HG03442 (cell line): ENCODE data around the gene DOCK9.

ENCODE experiments used
- ATAC-seq: cut with Tn5 transposase; IDR thresholded peaks from one replicate; pipeline ENCODE4 v1.9.1; 2021; ENCODE audit warnings: mild to moderate bottlenecking, moderate library complexity; ENCODE audit not compliant: unreplicated experiment

Gene DOCK9, protein sequence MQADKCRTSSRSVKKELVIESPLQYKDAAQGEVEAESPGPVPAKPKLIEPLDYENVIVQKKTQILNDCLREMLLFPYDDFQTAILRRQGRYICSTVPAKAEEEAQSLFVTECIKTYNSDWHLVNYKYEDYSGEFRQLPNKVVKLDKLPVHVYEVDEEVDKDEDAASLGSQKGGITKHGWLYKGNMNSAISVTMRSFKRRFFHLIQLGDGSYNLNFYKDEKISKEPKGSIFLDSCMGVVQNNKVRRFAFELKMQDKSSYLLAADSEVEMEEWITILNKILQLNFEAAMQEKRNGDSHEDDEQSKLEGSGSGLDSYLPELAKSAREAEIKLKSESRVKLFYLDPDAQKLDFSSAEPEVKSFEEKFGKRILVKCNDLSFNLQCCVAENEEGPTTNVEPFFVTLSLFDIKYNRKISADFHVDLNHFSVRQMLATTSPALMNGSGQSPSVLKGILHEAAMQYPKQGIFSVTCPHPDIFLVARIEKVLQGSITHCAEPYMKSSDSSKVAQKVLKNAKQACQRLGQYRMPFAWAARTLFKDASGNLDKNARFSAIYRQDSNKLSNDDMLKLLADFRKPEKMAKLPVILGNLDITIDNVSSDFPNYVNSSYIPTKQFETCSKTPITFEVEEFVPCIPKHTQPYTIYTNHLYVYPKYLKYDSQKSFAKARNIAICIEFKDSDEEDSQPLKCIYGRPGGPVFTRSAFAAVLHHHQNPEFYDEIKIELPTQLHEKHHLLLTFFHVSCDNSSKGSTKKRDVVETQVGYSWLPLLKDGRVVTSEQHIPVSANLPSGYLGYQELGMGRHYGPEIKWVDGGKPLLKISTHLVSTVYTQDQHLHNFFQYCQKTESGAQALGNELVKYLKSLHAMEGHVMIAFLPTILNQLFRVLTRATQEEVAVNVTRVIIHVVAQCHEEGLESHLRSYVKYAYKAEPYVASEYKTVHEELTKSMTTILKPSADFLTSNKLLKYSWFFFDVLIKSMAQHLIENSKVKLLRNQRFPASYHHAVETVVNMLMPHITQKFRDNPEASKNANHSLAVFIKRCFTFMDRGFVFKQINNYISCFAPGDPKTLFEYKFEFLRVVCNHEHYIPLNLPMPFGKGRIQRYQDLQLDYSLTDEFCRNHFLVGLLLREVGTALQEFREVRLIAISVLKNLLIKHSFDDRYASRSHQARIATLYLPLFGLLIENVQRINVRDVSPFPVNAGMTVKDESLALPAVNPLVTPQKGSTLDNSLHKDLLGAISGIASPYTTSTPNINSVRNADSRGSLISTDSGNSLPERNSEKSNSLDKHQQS (N-terminal part only)

DNA sequence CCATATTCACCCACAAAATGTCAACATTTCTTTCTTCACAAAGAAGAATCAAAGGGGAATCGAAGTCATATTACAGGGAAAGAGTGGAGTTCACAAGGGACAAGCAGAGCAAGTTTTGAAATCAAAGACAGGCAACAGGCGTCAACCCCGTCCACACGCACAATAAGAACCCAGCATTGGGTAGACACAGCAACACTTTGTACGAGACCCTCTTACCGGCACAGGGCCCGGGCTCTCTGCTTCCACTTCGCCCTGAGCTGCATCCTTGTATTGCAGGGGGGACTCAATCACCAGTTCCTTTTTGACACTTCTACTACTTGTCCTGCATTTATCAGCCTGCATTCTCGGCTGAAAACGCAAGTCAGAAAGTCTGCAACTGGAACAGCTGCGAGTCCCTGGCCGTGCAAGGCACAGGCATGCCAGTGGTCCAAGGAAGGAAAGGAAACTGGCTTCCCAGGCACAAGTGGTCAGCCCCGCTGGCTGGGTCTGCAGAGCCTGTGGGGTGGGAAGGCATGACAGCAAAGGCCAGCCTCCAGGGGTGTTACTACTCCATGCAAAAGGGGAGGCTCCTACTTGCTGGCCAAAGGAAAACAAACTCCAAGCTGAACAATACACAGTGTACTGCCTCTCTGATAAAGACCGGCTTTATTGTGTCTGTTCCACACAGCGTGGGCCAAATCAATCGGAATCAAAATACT lies at the start of gene DOCK9:
DOCK9 (minus strand) TSS at position 497 of the 698 bp plus-strand sequence; CDS start at position 342, 155 bp downstream.
- ATAC-seq, result no peak

DNA sequence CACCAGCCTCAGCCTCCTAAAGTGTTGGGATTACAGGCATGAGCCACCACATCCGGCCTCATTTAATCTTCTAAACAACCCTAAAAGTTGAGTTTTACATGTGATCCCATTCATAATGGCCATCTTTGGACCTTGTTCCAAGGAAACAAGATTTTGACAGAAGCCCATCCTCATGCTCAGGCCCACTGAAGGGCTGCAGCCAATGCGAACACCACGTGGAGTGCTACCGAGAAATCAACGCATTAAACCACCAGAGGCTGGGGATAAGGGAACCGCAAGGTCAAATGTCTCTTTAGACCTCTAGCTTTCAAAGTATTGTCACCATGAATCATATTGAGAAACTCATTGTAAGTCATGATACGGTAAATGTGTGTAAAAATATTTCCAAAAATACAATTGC lies 49.4 kb upstream of the DOCK9 start:
- ATAC-seq, result no peak

DNA sequence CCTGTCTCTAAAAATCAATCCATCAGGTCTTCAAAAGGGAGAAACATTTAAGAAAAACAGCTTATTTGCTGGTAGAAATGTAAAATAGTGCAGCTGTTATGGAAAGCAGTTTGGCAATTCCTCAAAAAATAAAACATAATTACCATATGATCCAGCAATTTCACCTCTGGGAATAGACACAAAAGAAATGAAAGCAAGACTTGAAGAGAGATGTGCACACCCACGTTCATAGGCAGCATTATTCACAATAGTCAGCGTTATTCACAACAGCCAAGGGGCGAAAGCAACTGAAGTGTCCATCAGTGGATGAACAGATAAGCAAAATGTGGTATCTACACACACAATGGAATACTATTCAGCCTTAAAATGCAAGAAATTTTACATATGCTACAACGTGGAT lies 45.1 kb upstream of the DOCK9 start:
- ATAC-seq, result no peak

DNA sequence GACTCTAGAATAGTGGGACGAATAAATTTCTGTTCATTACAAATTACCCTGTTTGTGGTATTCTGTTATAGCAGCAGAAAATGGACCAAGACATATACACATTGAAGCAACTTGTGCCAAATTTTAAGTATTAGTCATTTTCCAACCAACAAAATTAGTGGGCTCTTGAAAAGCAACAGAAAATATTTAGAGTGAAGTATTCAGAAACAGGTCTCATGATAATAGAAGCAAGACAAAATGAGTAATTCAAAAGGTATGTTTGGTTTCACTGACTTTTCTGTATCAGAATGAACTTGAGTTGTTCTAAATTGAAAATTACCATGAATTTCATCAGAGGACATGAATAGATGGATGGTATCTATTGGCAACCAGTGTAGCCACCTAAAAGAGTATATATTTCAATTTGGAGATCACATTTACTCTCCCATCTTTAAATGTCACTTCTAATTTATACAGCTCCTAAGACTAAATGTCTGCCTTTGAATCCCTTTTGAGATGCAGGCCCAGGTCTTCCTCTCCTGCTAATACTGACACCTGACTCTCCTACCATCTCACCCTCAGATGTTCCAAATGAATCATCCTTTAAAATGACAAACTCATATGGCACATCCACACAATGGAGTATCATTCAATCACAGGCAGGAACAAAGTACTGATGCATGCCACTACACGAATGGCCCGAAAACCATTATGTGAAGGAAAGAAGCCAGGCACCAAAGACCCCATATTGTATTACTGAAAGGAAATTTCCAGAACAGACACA lies 40.7 kb upstream of the DOCK9 start:
- ATAC-seq, result no peak

DNA sequence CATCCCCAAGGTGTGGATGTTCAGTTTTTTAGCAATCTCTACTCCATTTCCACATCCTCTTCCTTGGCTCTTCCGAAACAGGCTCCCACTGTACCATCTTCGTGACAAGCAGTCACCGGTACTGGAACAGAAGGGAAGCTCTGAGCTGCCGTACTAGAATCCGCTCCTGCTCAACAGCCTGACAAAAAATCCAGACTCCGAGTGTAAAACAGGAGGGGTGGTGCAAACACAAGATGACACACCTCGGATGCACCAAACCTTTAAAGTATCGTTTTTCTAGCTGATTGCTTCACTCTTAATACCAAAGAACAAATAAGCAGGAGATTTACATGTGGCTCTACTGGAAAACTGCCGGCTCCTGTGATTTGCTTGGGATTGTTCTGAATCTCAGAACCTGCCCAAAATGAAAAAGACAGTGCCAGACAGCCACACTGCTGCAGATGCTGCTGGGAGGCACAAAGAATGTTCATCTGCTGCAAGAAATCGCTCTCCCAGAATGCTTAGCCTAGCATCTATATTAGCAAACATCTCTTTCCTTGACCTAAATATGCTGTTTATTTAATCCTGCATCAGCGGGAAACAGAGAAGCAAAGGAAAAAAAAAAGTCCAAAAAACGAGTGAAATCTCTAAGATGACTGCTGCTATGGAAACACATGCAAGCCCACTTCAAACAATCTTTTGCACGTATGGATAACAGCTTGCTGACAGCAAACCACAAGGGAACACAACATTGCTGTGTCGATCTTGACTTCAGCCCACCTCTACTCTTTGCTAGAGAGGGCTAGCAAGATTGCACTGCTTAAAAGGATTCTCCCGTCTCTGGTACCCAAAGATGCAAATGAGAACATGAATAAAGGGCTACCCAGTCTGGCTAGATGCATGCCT lies 38.0 kb upstream of the DOCK9 start:
- no peak for ATAC-seq

DNA sequence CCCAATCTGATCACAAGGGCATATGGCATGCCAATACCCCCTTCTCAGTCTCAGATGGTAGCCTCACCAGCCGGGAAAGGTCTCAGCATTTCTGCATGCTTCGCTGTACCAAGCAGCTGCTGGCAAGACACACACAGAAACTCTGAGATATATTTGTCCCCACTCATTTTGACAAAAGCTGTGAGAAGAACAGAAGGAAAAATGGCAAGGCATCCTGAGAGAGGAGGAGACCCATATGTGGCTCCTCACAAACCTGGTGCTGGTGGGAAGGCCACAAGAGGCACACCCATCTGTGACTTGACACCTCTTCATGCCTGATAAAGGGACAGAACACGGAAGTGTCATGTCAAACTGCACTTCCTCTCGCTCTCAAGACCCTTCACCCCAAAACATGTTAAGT lies 36.7 kb upstream of the DOCK9 start:
- ATAC-seq, result no peak

DNA sequence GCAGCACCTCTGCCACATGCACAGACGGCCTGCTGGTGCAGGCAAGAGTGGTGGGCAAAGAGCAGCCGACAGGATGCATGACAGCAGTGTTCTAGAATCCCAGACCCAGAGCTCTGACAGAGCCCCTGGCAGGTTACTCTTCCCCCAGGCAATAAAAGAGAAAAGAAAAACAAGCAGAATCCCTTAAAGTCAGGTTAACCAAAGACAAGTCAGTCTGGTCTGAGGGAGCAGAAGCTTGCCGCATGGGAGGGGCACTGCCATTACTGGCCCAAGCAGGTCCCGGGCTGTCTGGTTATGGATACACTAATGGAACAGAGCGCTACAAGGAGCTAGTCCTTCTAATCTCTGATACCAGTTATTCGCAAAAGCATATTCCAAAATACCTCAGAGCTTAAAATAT lies 36.1 kb upstream of the DOCK9 start:
- no peak for ATAC-seq

DNA sequence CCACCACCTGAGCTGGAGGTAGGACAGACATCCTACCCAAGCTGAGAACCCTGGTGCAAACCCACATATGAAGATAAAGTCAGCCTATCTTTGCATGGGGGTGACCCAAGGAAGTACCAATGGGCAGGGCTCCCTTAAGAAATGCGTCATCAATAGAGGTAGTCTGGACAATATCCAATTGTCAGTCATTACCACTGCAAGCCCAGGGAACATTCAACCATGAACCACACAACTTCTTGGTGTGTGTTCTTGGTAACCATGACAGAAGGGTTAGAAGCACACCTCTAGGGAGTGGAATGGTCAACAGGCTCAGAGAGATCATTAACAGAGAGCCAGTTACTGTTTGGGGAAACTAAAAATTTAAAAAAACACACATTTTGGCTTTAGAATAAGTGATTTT lies 34.7 kb upstream of the DOCK9 start:
- no peak for ATAC-seq

DNA sequence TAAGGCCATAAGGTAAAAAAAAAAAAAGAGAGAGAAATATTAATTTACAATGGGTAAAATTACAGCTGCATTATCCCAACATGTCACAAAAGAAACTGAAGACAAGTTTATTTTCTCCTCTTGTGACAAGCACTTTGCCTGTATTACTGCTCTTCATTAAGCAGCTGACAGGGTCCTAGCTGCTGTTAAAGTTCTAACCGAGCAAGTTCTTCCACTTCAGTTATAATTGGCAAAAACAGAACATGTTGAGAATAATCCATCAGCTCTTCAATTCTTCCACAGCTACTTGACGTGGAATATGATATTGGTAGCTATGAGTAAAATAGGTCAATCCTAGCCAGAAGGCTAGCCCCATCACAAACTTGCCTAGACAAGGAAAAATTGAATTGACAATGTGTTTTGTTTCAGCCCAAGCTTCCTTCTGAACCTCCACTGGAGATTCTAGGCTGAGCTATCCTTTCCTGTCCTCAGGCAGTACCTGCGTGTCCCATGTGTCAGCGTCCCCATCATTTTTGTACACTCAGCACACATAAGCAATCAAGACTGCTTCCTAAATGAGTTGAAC lies 32.2 kb upstream of the DOCK9 start:
- no peak for ATAC-seq

DNA sequence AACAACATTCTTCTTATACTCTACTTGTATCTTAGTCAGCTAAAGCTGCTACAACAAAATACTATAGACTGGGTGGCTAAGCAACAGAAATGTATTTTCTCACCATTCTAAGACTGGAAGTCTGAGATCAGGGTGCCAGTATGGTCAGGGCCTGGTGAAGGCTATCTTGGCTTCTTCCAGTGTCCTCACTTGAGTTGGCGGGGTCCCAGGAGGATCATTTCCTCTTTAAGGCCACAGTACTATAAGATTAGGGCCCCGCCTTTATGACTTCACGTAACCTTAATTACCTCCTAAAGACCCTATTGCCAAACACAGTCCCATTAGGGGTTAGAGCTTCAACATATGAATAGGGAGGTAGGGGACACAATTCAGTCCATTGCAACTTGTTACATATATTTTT lies 30.7 kb upstream of the DOCK9 start:
- ATAC-seq, result no peak

DNA sequence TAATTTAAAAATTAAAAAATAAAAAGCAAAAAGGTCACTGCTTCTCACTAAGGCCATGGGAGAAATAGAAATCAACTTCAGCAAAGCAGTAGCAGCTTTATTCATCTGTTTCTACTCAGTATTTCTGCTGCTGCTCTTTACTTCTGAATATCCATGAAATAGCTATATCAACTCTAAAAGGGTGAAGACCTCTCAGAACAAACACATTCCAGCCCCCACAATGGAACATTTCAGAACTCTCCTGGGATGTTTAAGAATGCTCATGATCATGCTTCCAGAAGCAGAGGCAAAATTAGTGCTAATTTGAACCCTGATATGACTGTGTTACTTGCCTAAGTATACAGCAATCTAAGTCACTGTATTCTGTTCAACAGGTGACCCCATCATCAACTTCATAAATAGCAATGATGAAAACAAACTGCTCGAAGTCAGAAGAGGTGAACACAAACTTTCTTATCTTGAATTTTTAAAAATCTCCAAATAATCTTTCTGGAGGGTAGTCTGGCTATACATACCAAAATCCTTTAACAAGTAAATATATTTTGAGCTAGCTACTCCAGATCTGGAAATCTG lies 29.6 kb upstream of the DOCK9 start:
- ATAC-seq, result no peak

DNA sequence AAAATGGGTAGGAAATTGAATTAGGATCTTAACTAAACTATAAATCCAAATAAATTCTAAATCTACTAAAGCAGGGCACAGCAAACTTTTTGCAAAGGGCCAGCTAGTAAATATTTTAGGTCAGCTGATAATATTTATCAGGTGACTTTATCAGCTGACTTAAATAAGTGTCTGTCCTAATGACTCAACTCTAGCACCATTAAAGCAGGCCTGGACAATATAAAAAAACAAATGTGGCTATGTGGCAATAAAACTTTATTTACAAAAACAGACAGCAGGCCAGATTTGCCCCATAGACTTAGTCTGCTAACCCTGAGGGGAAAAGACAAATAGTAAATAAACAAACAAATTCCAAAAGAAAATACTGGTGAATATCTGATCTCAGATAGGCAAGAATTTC lies 27.7 kb upstream of the DOCK9 start:
- no peak for ATAC-seq

DNA sequence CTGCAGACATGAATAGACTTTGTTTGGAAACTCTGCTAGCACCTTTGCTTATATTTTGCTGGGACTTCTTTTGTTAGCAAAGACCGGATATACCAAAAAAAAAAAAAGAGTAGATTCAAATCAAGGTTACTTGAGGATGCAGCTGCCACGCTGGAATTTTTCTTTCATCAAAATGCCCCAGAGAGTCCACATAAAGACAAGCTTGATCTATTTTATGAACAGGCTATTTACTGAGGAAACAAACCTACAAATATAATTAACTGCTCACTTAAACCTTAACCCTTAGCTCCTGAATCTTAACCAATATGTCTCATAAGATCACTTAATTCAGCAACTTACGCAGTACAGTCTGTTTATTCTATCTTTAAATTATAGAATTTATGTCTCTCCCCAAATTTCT lies 27.1 kb upstream of the DOCK9 start:
- no peak for ATAC-seq

DNA sequence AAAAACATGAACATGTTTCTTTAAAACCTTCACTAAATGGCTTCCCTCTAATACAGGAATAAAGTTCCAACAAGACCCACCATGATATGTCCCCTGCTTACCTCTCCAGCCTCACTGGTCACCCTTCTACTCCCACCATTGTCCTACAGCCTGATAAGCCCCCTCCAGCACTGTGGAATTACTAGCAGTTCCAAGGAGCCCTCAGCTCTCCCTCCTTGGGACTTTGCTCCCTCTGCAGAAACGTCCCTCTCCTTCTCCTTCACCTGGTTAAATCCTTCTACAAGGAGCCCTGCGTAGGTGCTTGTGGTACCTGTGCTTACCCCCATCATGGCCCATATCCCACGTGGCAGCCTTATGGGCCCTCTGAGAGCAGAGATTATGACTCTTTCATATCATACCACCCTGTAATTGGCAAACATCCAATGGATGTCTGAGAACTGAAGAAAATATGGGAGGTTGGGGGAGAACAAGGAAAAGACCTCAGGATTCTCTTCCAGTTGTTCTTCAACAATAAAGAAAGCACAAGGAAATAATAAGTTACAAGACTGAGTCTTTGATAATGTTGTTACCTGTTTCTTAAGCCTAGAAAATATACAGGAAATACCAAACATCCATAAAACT lies 26.1 kb upstream of the DOCK9 start:
- no peak for ATAC-seq

DNA sequence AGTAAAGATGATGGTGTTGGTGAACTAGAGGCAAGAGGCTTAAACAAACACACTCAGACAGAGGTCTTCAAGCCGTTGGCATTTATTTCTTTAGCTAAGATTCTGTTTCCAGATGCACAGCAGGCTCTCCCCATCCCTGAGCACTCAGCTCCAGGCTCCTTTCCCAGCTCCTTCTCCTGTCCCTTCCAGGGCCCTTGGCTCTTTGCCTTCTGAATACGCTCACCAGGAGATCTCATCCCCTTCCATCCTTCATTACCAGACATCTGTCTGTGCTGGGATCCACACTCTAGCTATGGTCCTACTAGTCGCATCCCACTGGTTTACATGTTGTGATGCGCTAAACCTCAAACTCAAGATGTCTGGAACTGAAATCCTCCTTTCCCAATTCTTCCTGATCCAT lies 25.3 kb upstream of the DOCK9 start:
- no peak for ATAC-seq

DNA sequence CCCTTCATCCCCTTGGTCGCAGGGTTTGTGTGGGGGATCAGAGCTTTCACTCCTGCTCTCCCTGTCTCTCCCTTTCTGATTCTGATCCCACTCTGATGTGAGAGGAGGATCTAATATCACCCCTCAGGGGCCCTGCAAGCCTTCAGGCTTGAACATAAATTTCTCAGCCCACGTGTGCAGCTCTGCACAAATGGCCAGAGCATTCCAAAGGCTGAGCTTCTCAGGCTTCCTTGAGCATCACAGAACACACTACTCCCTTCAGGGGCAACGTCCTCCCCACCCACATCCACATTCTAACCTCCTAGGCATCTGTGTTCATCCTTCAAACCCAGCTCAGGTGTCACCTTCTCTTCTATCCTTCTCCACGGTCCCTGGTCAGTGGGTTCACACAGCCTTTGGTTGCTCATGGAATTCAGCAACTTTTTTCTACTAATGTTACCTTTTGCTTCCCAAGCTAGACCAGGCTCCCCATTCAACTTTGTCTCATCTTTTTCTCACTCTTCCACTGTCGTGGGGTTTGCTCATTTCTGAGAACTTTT lies 24.4 kb upstream of the DOCK9 start:
- no peak for ATAC-seq

DNA sequence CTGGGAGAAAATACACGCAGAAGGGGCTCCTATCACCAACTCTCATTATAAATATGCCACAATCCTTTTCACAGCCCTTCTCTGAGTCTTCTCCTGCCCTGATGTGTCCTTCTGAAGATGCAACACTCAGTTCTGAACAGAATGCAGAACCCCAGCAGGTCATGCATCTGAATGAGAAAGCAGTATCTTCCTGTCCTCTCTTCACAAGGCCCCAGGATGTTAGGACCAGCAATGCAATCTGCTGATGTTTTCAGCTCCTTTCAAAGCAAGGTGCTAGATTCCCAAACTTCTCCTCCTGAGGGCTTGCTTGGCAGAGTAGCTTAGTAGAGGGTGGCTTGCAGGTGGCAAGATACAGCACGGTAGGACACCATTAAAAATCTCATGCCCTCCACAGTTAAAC lies 22.3 kb upstream of the DOCK9 start:
- no peak for ATAC-seq

DNA sequence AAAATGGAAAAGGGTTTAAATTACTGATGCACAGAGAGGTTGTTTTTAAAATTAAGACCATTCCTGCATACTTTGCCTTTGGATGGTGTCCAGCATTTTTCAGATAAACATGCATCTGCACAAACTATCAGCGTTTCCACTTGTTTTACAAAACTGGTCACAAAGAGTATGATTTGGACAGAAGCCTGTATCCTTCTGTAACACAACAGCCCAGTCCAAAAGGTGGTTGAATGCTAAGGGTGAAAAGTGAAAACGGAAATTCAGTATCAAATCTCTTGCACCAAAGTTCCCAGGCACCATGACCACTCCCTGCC lies 21.7 kb upstream of the DOCK9 start:
- no peak for ATAC-seq
